ENCODE data around the gene ATF1. TPM values are rescaled to one million over a fixed set of nuclear protein-coding genes. Genes with fewer than 3 reads are reported as not detected.
"Not testable (repeated sequence)": the region's sequence is repeated elsewhere in the genome, so short reads cannot be mapped to it uniquely, and the experiment has no call there.

The ATF1 gene
- total RNA-seq, 1 donor from 2014 or later = 29.5 TPM

DNA sequence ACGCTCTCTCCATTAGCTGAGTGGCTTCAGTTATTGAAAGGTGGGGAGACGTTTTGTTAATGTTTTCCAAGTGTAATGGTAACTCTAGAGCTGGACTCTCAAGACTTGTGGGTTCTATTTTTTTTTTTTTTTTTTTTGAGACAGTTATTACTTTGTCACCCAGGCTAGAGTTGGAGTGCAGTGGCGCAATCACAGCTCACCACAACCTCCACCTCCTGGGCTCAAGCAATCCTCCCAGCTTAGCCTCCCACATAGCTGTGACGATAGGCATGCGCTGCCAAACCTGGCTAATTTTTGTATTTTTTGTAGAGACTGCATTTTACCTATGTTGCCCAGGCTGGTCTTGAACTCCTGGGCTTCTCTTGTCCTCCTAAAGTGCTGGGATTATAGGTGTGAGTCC, 26.2 kb downstream of the ATF1 start:
- DNase-seq (ENCODE audit: low spot score) = no peak

- DNase-seq (ENCODE audit: low spot score) = no peak
Measured at GRCh38 chr12:50799908-50800307, 36.0 kb downstream of the ATF1 start.

GRCh38 chr12:50803230-50803875, 39.5 kb downstream of the ATF1 start:
- no peak for DNase-seq (ENCODE audit: low spot score)

- DNase-seq (ENCODE audit: low spot score) = no peak
Measured at GRCh38 chr12:50806176-50806575, 42.3 kb downstream of the ATF1 start.

DNA sequence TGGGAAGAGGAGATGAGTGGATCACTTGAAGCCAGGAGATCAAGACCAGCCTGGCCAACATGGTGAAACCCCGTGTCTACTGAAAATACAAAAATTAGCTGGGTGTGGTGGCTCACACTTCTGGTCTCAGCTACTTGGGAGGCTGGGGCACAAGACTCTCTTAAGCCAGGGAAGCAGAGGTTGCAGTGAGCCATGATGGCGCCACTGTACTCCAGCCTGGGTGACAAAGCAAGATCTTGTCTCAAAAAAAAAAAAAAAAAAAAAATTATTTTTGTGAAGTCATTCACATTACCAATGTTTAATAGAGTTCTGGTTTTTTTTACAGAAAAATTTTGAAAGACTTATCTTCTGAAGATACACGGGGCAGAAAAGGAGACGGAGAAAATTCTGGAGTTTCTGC, 45.2 kb downstream of the ATF1 start:
- DNase-seq (ENCODE audit: low spot score) = not testable (repeated sequence)

GRCh38 chr12:50814921-50815320, 51.0 kb downstream of the ATF1 start:
- not testable (repeated sequence) for DNase-seq (ENCODE audit: low spot score)

GRCh38 chr12:50820177-50820576, 56.3 kb downstream of the ATF1 start:
- no peak for DNase-seq (ENCODE audit: low spot score)

DNA sequence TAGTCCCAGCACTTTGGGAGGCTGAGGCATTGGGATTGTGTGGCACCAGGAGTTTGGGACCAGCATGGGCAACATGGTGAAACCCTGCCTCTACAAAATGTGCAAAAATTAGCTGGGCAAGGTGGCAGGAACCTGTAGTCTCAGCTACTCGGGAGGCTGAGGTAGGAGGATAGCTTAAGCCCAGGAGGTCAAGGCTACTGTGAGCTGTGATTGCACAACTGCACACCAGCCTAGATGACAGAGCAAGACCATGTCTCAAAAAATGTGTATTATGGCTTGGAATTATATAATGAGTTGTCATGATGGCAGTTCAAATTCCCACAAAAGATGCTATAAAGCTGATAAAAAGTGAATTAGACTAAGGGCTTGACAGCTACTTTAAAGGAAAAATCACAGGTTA, 58.2 kb downstream of the ATF1 start:
- no peak for DNase-seq (ENCODE audit: low spot score)

GRCh38 chr12:50823724-50824123, 59.8 kb downstream of the ATF1 start:
- not testable (repeated sequence) for DNase-seq (ENCODE audit: low spot score)

DNA sequence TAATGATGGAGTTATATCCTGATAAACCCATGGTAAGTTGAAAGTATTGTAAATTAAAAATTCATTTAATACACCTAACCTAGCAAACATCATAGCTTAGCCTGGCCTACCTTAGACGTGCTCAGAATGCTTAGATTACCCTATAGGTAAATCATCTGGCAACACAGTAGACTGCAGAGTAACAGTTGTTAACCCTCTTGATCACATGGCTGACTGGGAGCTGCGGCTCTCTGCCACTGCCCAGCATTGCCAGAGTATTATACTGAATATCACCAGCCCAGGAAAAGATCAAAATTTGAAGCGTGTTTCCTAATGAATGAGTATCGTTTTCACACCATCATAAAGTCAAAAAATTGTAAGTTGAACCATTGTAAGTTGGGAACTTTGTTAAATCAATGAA, 61.0 kb downstream of the ATF1 start:
- DNase-seq (ENCODE audit: low spot score) = no peak

DNA sequence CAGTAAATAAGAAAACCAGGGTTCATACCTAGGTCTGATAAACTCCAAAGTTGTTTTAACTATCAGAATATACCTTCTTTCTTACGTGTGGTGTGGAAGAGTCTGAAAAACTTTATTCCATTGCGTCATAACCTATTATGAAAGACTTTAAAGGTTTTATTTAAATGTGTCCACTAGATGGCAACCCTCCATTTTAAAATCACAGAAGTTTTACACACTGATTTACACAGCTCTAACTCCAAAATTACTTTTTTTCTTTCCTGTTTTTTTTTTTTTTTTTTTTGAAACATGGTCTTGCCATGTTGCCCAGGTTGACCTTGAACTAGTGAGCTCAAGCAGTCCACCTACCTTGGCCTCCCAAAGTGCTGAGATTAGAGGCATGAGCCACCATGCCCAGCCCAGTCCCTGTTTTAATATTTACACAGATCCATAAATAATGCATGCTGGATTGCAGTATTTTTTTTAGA, 61.5 kb downstream of the ATF1 start:
- DNase-seq (ENCODE audit: low spot score) = no peak

DNA sequence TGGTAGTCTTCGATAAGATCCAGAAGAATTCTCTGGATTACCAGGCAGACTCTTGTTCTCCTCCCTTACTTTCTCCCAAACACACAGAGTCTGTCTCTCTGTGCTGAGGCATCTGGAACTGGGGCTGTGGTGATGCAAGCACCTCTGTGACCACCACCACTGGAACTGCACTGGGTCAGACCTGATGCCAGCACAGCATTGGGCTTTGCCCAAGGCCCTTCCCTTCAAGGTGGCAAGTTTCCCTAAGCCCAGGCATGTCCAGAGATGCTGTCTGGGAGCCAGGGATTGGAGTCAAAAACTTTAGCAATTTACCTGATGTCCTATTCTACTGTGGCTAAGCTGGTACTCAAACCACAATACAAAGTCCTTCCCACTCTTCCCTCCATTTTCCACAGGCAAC, 64.2 kb downstream of the ATF1 start:
- DNase-seq (ENCODE audit: low spot score) = no peak

GRCh38 chr12:50828886-50829285, 65.0 kb downstream of the ATF1 start:
- no peak for DNase-seq (ENCODE audit: low spot score)

- DNase-seq (ENCODE audit: low spot score) = not testable (repeated sequence)
Measured at GRCh38 chr12:50833801-50834200, 69.9 kb downstream of the ATF1 start.

DNA sequence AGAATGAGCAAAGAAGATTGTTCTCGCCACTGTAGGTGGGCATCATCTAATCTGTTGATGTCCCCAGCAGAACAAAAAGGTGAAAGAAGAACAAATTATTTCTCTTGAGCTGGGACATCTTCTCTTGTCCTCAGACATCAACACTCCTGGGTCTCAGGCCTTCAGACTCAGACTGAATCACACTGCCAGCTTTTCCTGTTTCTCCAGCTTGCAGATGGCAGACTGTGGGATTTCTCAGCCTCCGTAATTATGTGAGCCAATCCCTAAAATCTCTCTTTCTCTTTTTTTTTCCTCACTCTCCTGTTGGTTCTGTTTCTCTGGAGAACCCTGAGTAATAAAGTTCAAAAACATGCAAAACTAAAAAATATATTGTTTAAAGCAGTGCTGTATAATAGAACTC, 75.1 kb downstream of the ATF1 start:
- no peak for DNase-seq (ENCODE audit: low spot score)

- no peak for DNase-seq (ENCODE audit: low spot score)
Measured at GRCh38 chr12:50840809-50841487, 77.0 kb downstream of the ATF1 start.

GRCh38 chr12:50841716-50842531, 78.0 kb downstream of the ATF1 start:
- no peak for DNase-seq (ENCODE audit: low spot score)

DNA sequence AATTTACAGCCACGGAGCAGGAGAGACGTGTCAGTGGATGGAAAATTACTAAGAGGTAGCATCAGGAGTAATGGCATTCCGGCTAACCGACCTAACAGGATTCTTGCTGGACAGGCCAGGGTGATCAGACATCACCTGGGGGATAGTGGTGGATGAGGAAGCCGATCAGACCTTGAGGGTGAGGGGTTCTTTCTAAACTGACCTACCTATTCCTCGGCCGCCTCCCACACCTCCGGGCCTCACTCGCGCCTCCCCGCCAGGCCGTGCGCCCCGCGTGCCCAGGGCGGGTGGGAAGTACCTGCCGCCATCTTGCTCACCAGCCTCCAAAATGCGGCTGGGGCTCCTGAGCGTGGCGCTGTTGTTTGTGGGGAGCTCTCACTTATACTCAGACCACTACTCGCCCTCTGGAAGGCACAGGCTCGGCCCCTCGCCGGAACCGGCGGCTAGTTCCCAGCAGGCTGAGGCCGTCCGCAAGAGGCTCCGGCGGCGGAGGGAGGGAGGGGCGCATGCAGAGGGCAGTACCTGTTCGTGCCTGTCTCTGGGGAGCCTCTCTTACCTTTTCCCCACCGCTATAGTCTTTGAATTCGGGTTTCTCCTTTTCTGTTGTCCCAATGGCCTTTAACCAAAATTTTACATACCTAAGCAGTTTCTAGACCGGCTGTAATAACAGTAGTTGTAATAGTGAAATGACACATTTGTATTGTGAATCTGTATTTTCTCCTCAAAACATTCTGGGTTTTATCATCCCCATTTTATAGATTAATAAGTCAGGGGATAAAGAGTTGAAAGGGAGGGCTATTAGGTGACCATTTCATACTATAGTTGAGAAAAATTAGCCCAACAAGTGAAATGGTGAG, 79.0 kb downstream of the ATF1 start, which contains the start of gene TMPRSS12:
TSS of gene TMPRSS12 (plus strand) at position 290 of the 857 bp plus-strand sequence. CDS start at position 329, 39 bp downstream.
- DNase-seq (ENCODE audit: low spot score) = no peak

DNA sequence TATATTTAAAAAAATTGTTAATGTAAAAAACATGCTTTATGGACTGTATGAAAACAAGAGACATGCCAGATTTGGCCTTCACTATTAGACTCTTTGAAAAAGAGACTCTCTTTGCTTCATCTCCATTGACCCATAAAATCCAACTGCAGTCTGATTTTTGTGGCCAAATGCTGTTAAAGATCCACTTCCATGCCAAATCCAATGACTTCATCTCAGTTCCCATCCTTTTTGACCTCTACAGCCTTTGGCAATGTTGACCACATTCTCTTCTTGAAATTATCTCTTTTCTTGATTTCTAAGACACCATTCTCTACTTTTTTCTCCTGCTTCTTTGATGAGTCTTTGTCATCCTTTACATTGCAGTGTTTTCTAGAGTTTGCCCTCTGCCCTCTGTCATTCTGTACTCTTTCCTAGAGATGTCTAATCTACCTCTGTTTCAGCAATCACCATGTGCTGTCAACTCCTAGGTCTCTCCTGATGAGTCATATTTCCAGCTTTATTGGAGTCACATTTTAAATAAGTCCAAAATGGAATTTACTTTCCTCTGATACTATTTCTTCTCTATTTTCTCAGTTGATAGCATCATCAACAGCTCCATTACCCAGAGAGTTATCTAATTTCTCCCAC, 81.2 kb downstream of the ATF1 start:
- DNase-seq (ENCODE audit: low spot score) = no peak

DNA sequence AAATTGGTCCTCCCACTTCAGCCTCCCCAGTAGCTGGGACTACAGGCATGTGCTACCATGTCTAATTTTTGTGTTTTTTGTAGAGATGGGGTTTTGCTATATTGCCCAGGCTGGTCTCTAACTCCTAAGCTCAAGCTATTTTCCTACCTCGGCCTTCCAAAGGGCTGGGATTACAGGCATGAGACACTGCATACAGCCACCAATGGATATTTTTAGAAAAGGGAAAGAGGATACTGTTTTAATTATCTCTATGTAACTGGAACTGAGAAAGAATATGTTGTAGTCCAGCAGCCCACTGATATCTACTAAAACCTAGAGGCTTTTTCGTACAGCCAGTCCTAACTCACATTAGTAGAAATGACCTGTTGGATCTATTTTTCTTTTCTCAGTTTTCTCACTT, 85.1 kb downstream of the ATF1 start:
- no peak for DNase-seq (ENCODE audit: low spot score)

DNA sequence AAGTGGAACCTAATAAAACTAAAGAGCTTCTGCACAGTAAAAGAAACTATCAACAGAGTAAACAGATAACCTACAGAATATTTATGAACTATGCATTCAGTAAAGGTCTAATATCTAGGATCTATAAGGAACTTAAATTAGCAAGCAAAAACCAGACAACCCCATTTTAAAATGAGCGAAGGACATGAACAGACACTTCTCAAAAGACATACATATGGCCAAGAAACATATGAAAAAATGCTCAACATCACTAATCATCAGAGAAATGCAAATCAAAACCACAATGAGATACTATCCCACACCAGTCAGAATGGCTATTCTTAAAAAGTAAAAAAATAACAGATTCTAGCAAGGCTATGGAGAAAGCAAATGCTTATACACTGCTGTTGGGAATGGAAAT, 91.3 kb downstream of the ATF1 start:
- DNase-seq (ENCODE audit: low spot score) = not testable (repeated sequence)
